HEK293 (cell line): ENCODE data around the gene ADAMTS2.

ENCODE experiments used
- CTCF ChIP-seq: fragments of 450-650 bp; formaldehyde crosslinking; IDR thresholded peaks from 2 replicates; pipeline ENCODE4 v1.5.1; 2016; ENCODE audit warnings: missing biosample characterization, missing genetic modification characterization
- MYNN ChIP-seq: fragments of 450-650 bp; formaldehyde crosslinking; IDR thresholded peaks from 2 replicates; pipeline ENCODE4 v1.5.1; 2016; ENCODE audit warnings: missing biosample characterization, missing genetic modification characterization, borderline replicate concordance
- RBAK ChIP-seq: fragments of 450-650 bp; formaldehyde crosslinking; IDR thresholded peaks from 2 replicates; pipeline ENCODE4 v1.5.1; 2016; ENCODE audit warnings: missing biosample characterization, missing genetic modification characterization
- ZBTB11 ChIP-seq: fragments of 450-650 bp; formaldehyde crosslinking; conservative IDR thresholded peaks from 2 replicates; pipeline ENCODE4 v1.5.1; 2016; ENCODE audit warnings: low read depth, missing biosample characterization, missing genetic modification characterization
- ZNF350 ChIP-seq: fragments of 450-650 bp; formaldehyde crosslinking; IDR thresholded peaks from 2 replicates; pipeline ENCODE4 v1.5.0; 2017; ENCODE audit warnings: missing biosample characterization, mild to moderate bottlenecking, missing genetic modification characterization
- ZNF830 ChIP-seq: fragments of 450-650 bp; IDR thresholded peaks from 2 replicates; pipeline ENCODE4 v1.5.0; 2018; ENCODE audit warnings: missing biosample characterization, missing genetic modification characterization, low read depth, mild to moderate bottlenecking, moderate library complexity

GRCh38 chr5:179211631-179212030 lies 133.6 kb downstream of the ADAMTS2 start:
- TF ChIP-seq CTCF (tag by site-specific recombination) (no peak), ZNF350 (tag by site-specific recombination) (no peak), RBAK (tag by site-specific recombination) (no peak), MYNN (tag by site-specific recombination) (no peak), ZBTB11 (tag by site-specific recombination) (no peak), ZNF830 (tag by site-specific recombination) (no peak)
